Fibroblast of the aortic adventitia (primary cell): Measurements from ENCODE around the gene DUSP9. TPM values are rescaled to one million over a fixed set of nuclear protein-coding genes. Genes with fewer than 3 reads are reported as not detected.

Source experiments
- DNase-seq: peaks from one replicate; pipeline ENCODE4 v3.0.0-alpha.2; 2010; ENCODE audit warnings: low read depth
- H3K4me3 ChIP-seq: 2 replicates; pipeline ENCODE4 v1.5.1; 2011; ENCODE audit warnings: low read depth, mild to moderate bottlenecking, control low read depth, low read length, moderate library complexity
- total RNA-seq: library from RNA; depleted of rRNA; stranded (reverse); fragments of >200 nt; gene quantifications from 2 replicates; pipeline ENCODE4 v1.2.3, GENCODE V29; 2012; ENCODE audit warnings: low replicate concordance
- TF ChIP-seq, protein P1 (sequence below): IDR thresholded peaks from 2 replicates; pipeline ENCODE4 v1.5.1; 2011; ENCODE audit warnings: mild to moderate bottlenecking, low read length, control low read depth, inconsistent platforms; ENCODE audit not compliant: insufficient read depth

DUSP9 gene
- total RNA-seq, 1 donor: not detected

GRCh38 chrX:153636716-153637115 lies 10.3 kb upstream of the DUSP9 start:
- TF ChIP-seq, protein P1, sequence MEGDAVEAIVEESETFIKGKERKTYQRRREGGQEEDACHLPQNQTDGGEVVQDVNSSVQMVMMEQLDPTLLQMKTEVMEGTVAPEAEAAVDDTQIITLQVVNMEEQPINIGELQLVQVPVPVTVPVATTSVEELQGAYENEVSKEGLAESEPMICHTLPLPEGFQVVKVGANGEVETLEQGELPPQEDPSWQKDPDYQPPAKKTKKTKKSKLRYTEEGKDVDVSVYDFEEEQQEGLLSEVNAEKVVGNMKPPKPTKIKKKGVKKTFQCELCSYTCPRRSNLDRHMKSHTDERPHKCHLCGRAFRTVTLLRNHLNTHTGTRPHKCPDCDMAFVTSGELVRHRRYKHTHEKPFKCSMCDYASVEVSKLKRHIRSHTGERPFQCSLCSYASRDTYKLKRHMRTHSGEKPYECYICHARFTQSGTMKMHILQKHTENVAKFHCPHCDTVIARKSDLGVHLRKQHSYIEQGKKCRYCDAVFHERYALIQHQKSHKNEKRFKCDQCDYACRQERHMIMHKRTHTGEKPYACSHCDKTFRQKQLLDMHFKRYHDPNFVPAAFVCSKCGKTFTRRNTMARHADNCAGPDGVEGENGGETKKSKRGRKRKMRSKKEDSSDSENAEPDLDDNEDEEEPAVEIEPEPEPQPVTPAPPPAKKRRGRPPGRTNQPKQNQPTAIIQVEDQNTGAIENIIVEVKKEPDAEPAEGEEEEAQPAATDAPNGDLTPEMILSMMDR: no peak
- no peak overlapping the region for H3K4me3 ChIP-seq
- DNase-seq: no peak

GRCh38 chrX:153637121-153638040 lies 9.6 kb upstream of the DUSP9 start:
- no peak overlapping the region for H3K4me3 ChIP-seq
- TF ChIP-seq, protein P1: no peak
- DNase-seq: no peak

GRCh38 chrX:153638041-153638371 lies 9.0 kb upstream of the DUSP9 start:
- TF ChIP-seq, protein P1: no peak

DNA sequence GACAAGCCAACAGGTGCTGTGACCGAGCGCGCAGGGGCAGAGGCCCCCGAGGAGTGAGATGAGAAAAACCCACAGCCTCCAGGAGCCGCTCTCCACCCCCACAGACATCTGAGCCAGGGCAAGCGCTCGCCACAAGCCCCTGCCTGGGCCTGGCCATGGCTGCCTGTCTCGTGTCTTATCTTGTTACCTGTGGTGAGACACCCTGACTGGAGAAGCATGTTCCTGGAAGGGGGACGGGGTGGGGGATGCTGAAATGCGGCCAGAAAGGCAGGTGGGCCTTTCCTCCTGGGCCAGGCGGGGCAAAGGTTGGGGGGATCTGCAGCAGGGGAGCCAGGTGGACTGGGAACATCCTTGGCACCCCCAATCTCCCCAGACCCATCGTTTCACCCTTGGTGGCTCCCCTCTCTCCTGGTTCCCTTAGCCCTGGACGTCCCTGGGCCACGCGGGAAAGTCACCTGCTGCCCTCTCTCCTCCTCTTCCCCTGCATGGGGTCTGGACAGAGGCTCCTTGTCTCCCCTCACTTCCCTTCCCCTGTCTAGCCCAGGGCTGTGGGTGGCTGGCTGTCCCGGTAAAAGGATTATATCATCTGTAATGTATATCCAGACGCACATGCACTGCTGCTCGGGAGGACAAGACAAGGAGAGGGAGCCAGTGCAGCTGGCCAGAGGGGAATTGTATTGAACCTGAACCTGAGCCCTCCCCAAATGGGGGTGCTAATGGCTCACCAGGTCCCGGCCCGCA lies 8.4 kb upstream of the DUSP9 start:
- TF ChIP-seq, protein P1: no peak
- no peak for DNase-seq
- no peak overlapping the region for H3K4me3 ChIP-seq

More at GRCh38 chrX:153638041-153638371, 9.0 kb upstream of the DUSP9 start:
- DNase-seq: no peak
- H3K4me3 ChIP-seq: no peak overlapping the region

- TF ChIP-seq, protein P1: no peak
- no peak for DNase-seq
- H3K4me3 ChIP-seq: no peak overlapping the region
These were observed 7.6 kb upstream of the DUSP9 start for GRCh38 chrX:153639177-153640044.

- TF ChIP-seq, protein P1: no peak
- H3K4me3 ChIP-seq: no peak overlapping the region
These were observed 6.8 kb upstream of the DUSP9 start for GRCh38 chrX:153640045-153640686.

More at GRCh38 chrX:153640045-153640686, 6.8 kb upstream of the DUSP9 start:
- DNase-seq: no peak
